ENCODE data around the gene MRPS9.

Gene MRPS9

GRCh38 chr2:105143094-105143466, 105.2 kb downstream of the MRPS9 start:
- H3K27me3 Mint-ChIP-seq = peaks cover 61% of the 10 kb centered on the region
- H3K27ac Mint-ChIP-seq = no peak overlapping the region
- H3K36me3 Mint-ChIP-seq = no peaks in the 10 kb centered on the region
- H3K4me3 Mint-ChIP-seq = peak overlapping the region; percentile 69
- H3K4me1 Mint-ChIP-seq = peaks cover 9% of the 10 kb centered on the region
- H3K9me3 Mint-ChIP-seq = no peaks in the 10 kb centered on the region
- CTCF ChIA-PET = no interaction called here
- DNase-seq = no peak

- Mint-ChIP-seq H3K27me3 (peaks cover 63% of the 10 kb centered on the region), H3K4me1 (peaks cover 9% of the 10 kb centered on the region), H3K9me3 (no peaks in the 10 kb centered on the region), H3K4me3 (peak overlapping the region; percentile 69), H3K27ac (no peak overlapping the region), H3K36me3 (no peaks in the 10 kb centered on the region)
- DNase-seq = peak; percentile 52
- CTCF ChIA-PET = no interaction called here
These were observed 105.7 kb downstream of the MRPS9 start for GRCh38 chr2:105143467-105144151.

- peaks cover 63% of the 10 kb centered on the region for H3K27me3 Mint-ChIP-seq
- H3K36me3 Mint-ChIP-seq = no peaks in the 10 kb centered on the region
- CTCF ChIA-PET = no interaction called here
- no peaks in the 10 kb centered on the region for H3K9me3 Mint-ChIP-seq
- H3K4me3 Mint-ChIP-seq = peak overlapping the region; percentile 72
- peaks cover 9% of the 10 kb centered on the region for H3K4me1 Mint-ChIP-seq
- DNase-seq = no peak
- H3K27ac Mint-ChIP-seq = no peak overlapping the region
These were observed 106.5 kb downstream of the MRPS9 start for GRCh38 chr2:105144152-105144940.

GRCh38 chr2:105144941-105145300, 107.1 kb downstream of the MRPS9 start:
- H3K27ac Mint-ChIP-seq = no peak overlapping the region
- H3K27me3 Mint-ChIP-seq = peaks cover 63% of the 10 kb centered on the region
- H3K36me3 Mint-ChIP-seq = no peaks in the 10 kb centered on the region
- peak overlapping the region; percentile 72 for H3K4me3 Mint-ChIP-seq
- H3K4me1 Mint-ChIP-seq = peaks cover 9% of the 10 kb centered on the region
- no peak for DNase-seq
- CTCF ChIA-PET = no interaction called here
- no peaks in the 10 kb centered on the region for H3K9me3 Mint-ChIP-seq

- Mint-ChIP-seq H3K27me3 (peaks cover 42% of the 10 kb centered on the region), H3K36me3 (no peaks in the 10 kb centered on the region), H3K9me3 (no peaks in the 10 kb centered on the region), H3K4me1 (peaks cover 6% of the 10 kb centered on the region), H3K4me3 (no peak overlapping the region), H3K27ac (no peak overlapping the region)
- no peak for DNase-seq
- CTCF ChIA-PET = no interaction called here
These were observed 111.4 kb downstream of the MRPS9 start for GRCh38 chr2:105149272-105149671.

All from activated naive CD4-positive, alpha-beta T cell treated with anti-CD3 and anti-CD28 coated beads, Interleukin-2, amount 10 ng/mL, durations not matched to agents 7 days and 5 days (primary cell).